Smooth muscle cell (in vitro differentiated cells): ENCODE data around the gene SLC39A11. TPM values are rescaled to one million over a fixed set of nuclear protein-coding genes. Genes with fewer than 3 reads are reported as not detected.

ENCODE experiments used
- DNase-seq: peaks from one replicate; lab custom pipeline; 2025; ENCODE audit not compliant: unreplicated experiment; lab: John Stamatoyannopoulos, UW
- H2AFZ ChIP-seq: fragments of 200-600 bp; sonication (generic); 2 replicates; pipeline ENCODE4 v1.6.0; 2016; ENCODE audit warnings: antibody characterized with exemption, low read depth, mild to moderate bottlenecking
- H3F3A ChIP-seq: fragments of 200-600 bp; sonication (generic); 2 replicates; pipeline ENCODE4 v1.6.0; 2017; ENCODE audit warnings: antibody characterized with exemption, low read depth
- H3K27ac ChIP-seq: fragments of 200-600 bp; sonication (generic); 2 replicates; pipeline ENCODE4 v1.5.1; 2016; ENCODE audit warnings: low read depth, mild to moderate bottlenecking
- H3K27me3 ChIP-seq: fragments of 200-600 bp; sonication (generic); 2 replicates; pipeline ENCODE4 v1.6.1; 2016; ENCODE audit warnings: low read depth, mild to moderate bottlenecking
- H3K36me3 ChIP-seq: fragments of 200-600 bp; sonication (generic); 2 replicates; pipeline ENCODE4 v1.5.1; 2016; ENCODE audit warnings: low read depth
- H3K4me1 ChIP-seq: fragments of 200-600 bp; sonication (generic); 2 replicates; pipeline ENCODE4 v1.5.1; 2016; ENCODE audit warnings: low read depth
- H3K4me2 ChIP-seq: fragments of 200-600 bp; sonication (generic); 2 replicates; pipeline ENCODE4 v1.6.0; 2016; ENCODE audit warnings: mild to moderate bottlenecking
- H3K4me3 ChIP-seq: fragments of 200-600 bp; sonication (generic); 2 replicates; pipeline ENCODE4 v1.5.1; 2016; ENCODE audit warnings: mild to moderate bottlenecking
- H3K79me2 ChIP-seq: fragments of 200-600 bp; sonication (generic); 2 replicates; pipeline ENCODE4 v1.6.0; 2016; ENCODE audit warnings: low read depth, mild to moderate bottlenecking
- H3K9ac ChIP-seq: fragments of 200-600 bp; sonication (generic); 2 replicates; pipeline ENCODE4 v1.6.0; 2016; ENCODE audit warnings: low read depth
- H3K9me3 ChIP-seq: fragments of 200-600 bp; sonication (generic); replicated peaks from 2 replicates; pipeline ENCODE4 v1.5.1; 2016; ENCODE audit warnings: low read depth
- H4K20me1 ChIP-seq: fragments of 200-600 bp; sonication (generic); 2 replicates; pipeline ENCODE4 v1.6.0; 2016; ENCODE audit warnings: low read depth
- CTCF ChIP-seq: fragments of 200-600 bp; sonication (generic); IDR thresholded peaks from 2 replicates; pipeline ENCODE4 v1.5.1; 2017; ENCODE audit warnings: borderline replicate concordance, mild to moderate bottlenecking, antibody characterized with exemption; ENCODE audit not compliant: insufficient read depth, poor library complexity, severe bottlenecking
- WGBS: methylation state at CpG from one replicate; pipeline ENCODE4 v1.1.7; 2016; ENCODE audit warnings: low lambda C conversion rate; 5-methylcytosine and 5-hydroxymethylcytosine counted together
- polyA plus RNA-seq: library from polyadenylated mRNA; unstranded; fragments of >200 nt; fragmentation: Nextera tagmentation; extraction: Ambion mirVana; gene quantifications from 2 replicates; pipeline ENCODE4 v1.2.1, GENCODE V29; 2016
- total RNA-seq: library from RNA; depleted of rRNA; stranded (reverse); fragments of >200 nt; gene quantifications from 2 replicates; pipeline ENCODE4 v1.2.3, GENCODE V29; 2014

SLC39A11 gene
- total and polyA plus RNA-seq, 2 experiments from 2014 or later = 9.2 to 36.7 TPM

- TF ChIP-seq CTCF = no peak
- no peaks in the 10 kb centered on the region for H3K27me3 ChIP-seq
Observed at GRCh38 chr17:72872396-72872795, 220.1 kb downstream of the SLC39A11 start.

GRCh38 chr17:72870367-72870985 is 222.0 kb downstream of the SLC39A11 start:
- H3K36me3 ChIP-seq = no peaks in the 10 kb centered on the region
- no peak overlapping the region for H3K27ac ChIP-seq
- TF ChIP-seq CTCF = no peak
- no peak overlapping the region for H2AFZ ChIP-seq
- no peaks in the 10 kb centered on the region for H3K79me2 ChIP-seq
- H3K9me3 ChIP-seq = no peaks in the 10 kb centered on the region
- no peaks in the 10 kb centered on the region for H3K4me1 ChIP-seq
- H3K9ac ChIP-seq = no peak overlapping the region
- DNase-seq = no peak
- no peaks in the 10 kb centered on the region for H3K27me3 ChIP-seq
- no peaks in the 10 kb centered on the region for H4K20me1 ChIP-seq
- 93% methylated on average over 6 of the region's 6 CpGs for WGBS
- no peaks in the 10 kb centered on the region for H3F3A ChIP-seq
- no peak overlapping the region for H3K4me2 ChIP-seq
- no peak overlapping the region for H3K4me3 ChIP-seq

More at GRCh38 chr17:72872396-72872795, 220.1 kb downstream of the SLC39A11 start:
- Histone ChIP-seq H3K36me3 (no peaks in the 10 kb centered on the region), H3K9me3 (peaks cover 6% of the 10 kb centered on the region), H3K4me1 (no peaks in the 10 kb centered on the region), H3K79me2 (no peaks in the 10 kb centered on the region), H2AFZ (no peak overlapping the region), H3F3A (no peaks in the 10 kb centered on the region), H4K20me1 (no peaks in the 10 kb centered on the region), H3K4me3 (no peak overlapping the region), H3K27ac (no peak overlapping the region), H3K4me2 (no peak overlapping the region), H3K9ac (no peak overlapping the region)
- DNase-seq = no peak
- 94% methylated on average over 9 of the region's 9 CpGs for WGBS

GRCh38 chr17:72869630-72870029 is 222.9 kb downstream of the SLC39A11 start:
- Histone ChIP-seq H2AFZ (no peak overlapping the region), H3K4me2 (no peak overlapping the region), H3K4me3 (no peak overlapping the region), H3K36me3 (no peaks in the 10 kb centered on the region), H3K79me2 (no peaks in the 10 kb centered on the region), H3K27ac (no peak overlapping the region), H4K20me1 (no peaks in the 10 kb centered on the region), H3K4me1 (no peaks in the 10 kb centered on the region), H3K27me3 (no peaks in the 10 kb centered on the region), H3K9me3 (no peaks in the 10 kb centered on the region), H3F3A (no peaks in the 10 kb centered on the region), H3K9ac (no peak overlapping the region)
- TF ChIP-seq CTCF = no peak
- DNase-seq = no peak
- 96% methylated on average over 7 of the region's 7 CpGs for WGBS

GRCh38 chr17:72865954-72866353 is 226.5 kb downstream of the SLC39A11 start:
- no peaks in the 10 kb centered on the region for H3K9me3 ChIP-seq
- no peak overlapping the region for H3K4me3 ChIP-seq
- no peaks in the 10 kb centered on the region for H3F3A ChIP-seq
- H3K27ac ChIP-seq = no peak overlapping the region
- no peak overlapping the region for H3K9ac ChIP-seq
- H3K27me3 ChIP-seq = no peaks in the 10 kb centered on the region
- H3K4me1 ChIP-seq = peaks cover 8% of the 10 kb centered on the region
- TF ChIP-seq CTCF = no peak
- no peaks in the 10 kb centered on the region for H3K36me3 ChIP-seq
- no peak overlapping the region for H3K4me2 ChIP-seq
- no peaks in the 10 kb centered on the region for H4K20me1 ChIP-seq
- 98% methylated on average over 8 of the region's 8 CpGs for WGBS
- no peaks in the 10 kb centered on the region for H3K79me2 ChIP-seq
- no peak overlapping the region for H2AFZ ChIP-seq
- DNase-seq = no peak
